SK-N-SH (cell line): ENCODE measurements around the gene KRTAP3-2.

ENCODE experiments used
- CTCF ChIP-seq: fragments of 200-600 bp; sonication (generic); IDR thresholded peaks from 2 replicates; pipeline ENCODE4 v1.6.1; 2017; ENCODE audit warnings: antibody characterized with exemption, mild to moderate bottlenecking, moderate library complexity
- EP300 ChIP-seq, 2 experiments: IDR thresholded peaks; 2 replicates each; pipeline versions ENCODE4 v1.4.0 to v1.6.1; 2012; ENCODE audit warnings: borderline replicate concordance in 1 of 2, low read depth in 1 of 2, low read length in 1 of 2
- GABPA ChIP-seq: IDR thresholded peaks from 2 replicates; pipeline ENCODE4 v1.4.0; 2012; ENCODE audit warnings: low read depth, mild to moderate bottlenecking
- JUND ChIP-seq: IDR thresholded peaks from 2 replicates; pipeline ENCODE4 v1.4.0; 2012
- POLR2AphosphoS5 ChIP-seq: IDR thresholded peaks from 2 replicates; pipeline ENCODE4 v1.6.1; 2012; ENCODE audit warnings: low read depth, low read length
- RCOR1 ChIP-seq: fragments of 150-350 bp; IDR thresholded peaks from 2 replicates; pipeline ENCODE4 v1.6.1; 2017; ENCODE audit warnings: antibody characterized with exemption, low read length
- TEAD4 ChIP-seq: IDR thresholded peaks from 2 replicates; pipeline ENCODE4 v1.4.0; 2012; ENCODE audit warnings: mild to moderate bottlenecking, borderline replicate concordance; ENCODE audit not compliant: insufficient read depth
- ZBTB33 ChIP-seq: IDR thresholded peaks from 2 replicates; pipeline ENCODE4 v1.4.0; 2012; ENCODE audit warnings: low read depth, borderline replicate concordance
- TF ChIP-seq, protein P1 (sequence below): IDR thresholded peaks from 2 replicates; pipeline ENCODE4 v1.4.0; 2012; ENCODE audit warnings: low read depth

- TF ChIP-seq CTCF (no peak), ZBTB33 (no peak), RCOR1 (no peak), JUND (no peak), TEAD4 (no peak), EP300 (IDR thresholded peaks at IDR 0.05; ENCODE audit: borderline replicate concordance in 1 of 2, low read depth in 1 of 2, low read length in 1 of 2) (no peak), GABPA (no peak), POLR2AphosphoS5 (no peak)
- TF ChIP-seq, protein P1, sequence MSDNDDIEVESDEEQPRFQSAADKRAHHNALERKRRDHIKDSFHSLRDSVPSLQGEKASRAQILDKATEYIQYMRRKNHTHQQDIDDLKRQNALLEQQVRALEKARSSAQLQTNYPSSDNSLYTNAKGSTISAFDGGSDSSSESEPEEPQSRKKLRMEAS, result no peak
Observed at GRCh38 chr17:40981115-40981514, 18.6 kb downstream of the KRTAP3-2 start.
